Neural progenitor cell (in vitro differentiated cells): Measurements from ENCODE around the gene WSCD2.

Experiments used
- EZH2 ChIP-seq: fragments of 200-600 bp; sonication (generic); IDR thresholded peaks from 2 replicates; pipeline ENCODE4 v1.6.1; 2017; ENCODE audit warnings: antibody characterized with exemption, mild to moderate bottlenecking, moderate library complexity
- TF ChIP-seq, protein P1 (sequence below): fragments of 200-600 bp; sonication (generic); IDR thresholded peaks from 2 replicates; pipeline ENCODE4 v1.5.1; 2017; ENCODE audit warnings: antibody characterized with exemption, mild to moderate bottlenecking

DNA sequence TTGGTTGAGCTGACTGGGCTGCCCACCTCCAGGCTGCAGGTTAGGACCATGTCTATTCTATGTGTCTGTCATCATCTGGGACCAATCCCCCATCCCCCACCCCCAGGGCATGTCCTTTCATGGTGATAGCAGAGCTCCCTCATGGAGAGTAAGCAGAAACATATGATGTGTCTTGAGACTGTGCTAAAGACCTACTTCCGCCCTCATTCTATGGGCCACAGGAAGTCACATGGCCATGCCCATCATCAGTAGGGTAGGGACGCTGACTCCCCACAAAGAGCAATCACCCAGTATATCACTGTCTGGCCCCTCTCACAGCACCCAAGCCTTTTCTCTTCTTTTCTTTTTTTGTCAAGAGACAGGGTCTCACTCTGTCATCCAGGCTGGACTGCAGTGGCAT is 110.3 kb downstream of the WSCD2 start:
- TF ChIP-seq, protein P1, sequence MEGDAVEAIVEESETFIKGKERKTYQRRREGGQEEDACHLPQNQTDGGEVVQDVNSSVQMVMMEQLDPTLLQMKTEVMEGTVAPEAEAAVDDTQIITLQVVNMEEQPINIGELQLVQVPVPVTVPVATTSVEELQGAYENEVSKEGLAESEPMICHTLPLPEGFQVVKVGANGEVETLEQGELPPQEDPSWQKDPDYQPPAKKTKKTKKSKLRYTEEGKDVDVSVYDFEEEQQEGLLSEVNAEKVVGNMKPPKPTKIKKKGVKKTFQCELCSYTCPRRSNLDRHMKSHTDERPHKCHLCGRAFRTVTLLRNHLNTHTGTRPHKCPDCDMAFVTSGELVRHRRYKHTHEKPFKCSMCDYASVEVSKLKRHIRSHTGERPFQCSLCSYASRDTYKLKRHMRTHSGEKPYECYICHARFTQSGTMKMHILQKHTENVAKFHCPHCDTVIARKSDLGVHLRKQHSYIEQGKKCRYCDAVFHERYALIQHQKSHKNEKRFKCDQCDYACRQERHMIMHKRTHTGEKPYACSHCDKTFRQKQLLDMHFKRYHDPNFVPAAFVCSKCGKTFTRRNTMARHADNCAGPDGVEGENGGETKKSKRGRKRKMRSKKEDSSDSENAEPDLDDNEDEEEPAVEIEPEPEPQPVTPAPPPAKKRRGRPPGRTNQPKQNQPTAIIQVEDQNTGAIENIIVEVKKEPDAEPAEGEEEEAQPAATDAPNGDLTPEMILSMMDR = no peak
- TF ChIP-seq EZH2 = no peak
